ENCODE results near the gene MAFF. TPM values are rescaled to one million over a fixed set of nuclear protein-coding genes. Genes with fewer than 3 reads are reported as not detected.

MAFF gene
- total RNA-seq, 1 experiment from 2014 or later: 5.8 TPM

DNA sequence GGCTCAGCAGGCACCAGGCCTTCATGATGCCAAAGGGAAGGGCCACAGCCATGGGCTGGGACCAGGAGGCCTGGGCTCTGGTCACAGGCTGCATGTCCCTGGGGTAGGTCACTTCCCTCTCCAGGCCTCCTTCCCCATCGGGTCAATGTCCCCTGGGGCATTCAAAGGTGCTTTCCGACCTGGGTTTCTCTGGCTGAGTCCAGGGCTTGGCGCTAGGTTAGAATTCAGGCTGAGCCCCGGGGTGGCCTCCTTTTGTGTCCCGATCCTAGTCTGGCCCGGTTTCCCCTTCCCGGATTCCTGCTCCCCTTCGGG is 12.2 kb downstream of the MAFF start:
- TF ChIP-seq, protein P1, sequence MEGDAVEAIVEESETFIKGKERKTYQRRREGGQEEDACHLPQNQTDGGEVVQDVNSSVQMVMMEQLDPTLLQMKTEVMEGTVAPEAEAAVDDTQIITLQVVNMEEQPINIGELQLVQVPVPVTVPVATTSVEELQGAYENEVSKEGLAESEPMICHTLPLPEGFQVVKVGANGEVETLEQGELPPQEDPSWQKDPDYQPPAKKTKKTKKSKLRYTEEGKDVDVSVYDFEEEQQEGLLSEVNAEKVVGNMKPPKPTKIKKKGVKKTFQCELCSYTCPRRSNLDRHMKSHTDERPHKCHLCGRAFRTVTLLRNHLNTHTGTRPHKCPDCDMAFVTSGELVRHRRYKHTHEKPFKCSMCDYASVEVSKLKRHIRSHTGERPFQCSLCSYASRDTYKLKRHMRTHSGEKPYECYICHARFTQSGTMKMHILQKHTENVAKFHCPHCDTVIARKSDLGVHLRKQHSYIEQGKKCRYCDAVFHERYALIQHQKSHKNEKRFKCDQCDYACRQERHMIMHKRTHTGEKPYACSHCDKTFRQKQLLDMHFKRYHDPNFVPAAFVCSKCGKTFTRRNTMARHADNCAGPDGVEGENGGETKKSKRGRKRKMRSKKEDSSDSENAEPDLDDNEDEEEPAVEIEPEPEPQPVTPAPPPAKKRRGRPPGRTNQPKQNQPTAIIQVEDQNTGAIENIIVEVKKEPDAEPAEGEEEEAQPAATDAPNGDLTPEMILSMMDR (conservative IDR thresholded peaks at IDR 0.05): no peak
- H3K14ac ChIP-seq (ENCODE audit: insufficient read depth, low read length): no peak overlapping the region
- H3K18ac ChIP-seq (ENCODE audit: insufficient read length, low read depth, low read length): no peak overlapping the region
- Mint-ChIP-seq H3K27ac (no peak overlapping the region), H3K27me3 (ENCODE audit: low read depth) (peaks cover 22% of the 10 kb centered on the region), H3K4me3 (peak overlapping the region; percentile 52 to 77), H3K4me1 (peaks cover 22 to 38% of the 10 kb centered on the region in 2 experiments), H3K9me3 (peaks cover 0 to 2% of the 10 kb centered on the region in 2 experiments; a peak in 1 of 5 replicates), H3K36me3 (ENCODE audit: insufficient read depth in 1 of 3, low read depth in 3 of 3) (peaks cover 4 to 8% (median 6%) of the 10 kb centered on the region in 3 experiments)
- H3K23ac ChIP-seq (ENCODE audit: insufficient read length, low read depth, low read length): no peak overlapping the region
- no peak overlapping the region for H2AFZ ChIP-seq (ENCODE audit: low read length)
- no peak overlapping the region for H2AK5ac ChIP-seq (ENCODE audit: insufficient read length, low read length)
- no peak overlapping the region for H2BK20ac ChIP-seq (ENCODE audit: low read depth, low read length, poor library complexity, severe bottlenecking)
- no peak overlapping the region for H4K8ac ChIP-seq (replicated peaks; ENCODE audit: insufficient read length, low read depth, low read length)
- no peak overlapping the region for H3T11ph ChIP-seq (ENCODE audit: low read length)
- no peak overlapping the region for H2BK5ac ChIP-seq (ENCODE audit: insufficient read length, low read length)
- H3K27me3 ChIP-seq (ENCODE audit: insufficient read depth, low read length): no peaks in the 10 kb centered on the region; the same call in 1 of the 2 replicates
- no CpG with 5 or more reads among the region's 8 CpGs for WGBS (ENCODE audit: extremely low coverage, insufficient read length, low lambda C conversion rate)
- H3K56ac ChIP-seq (ENCODE audit: insufficient read length, low read depth, low read length): no peak overlapping the region
- H3K4me1 ChIP-seq (ENCODE audit: insufficient read depth, low read length): peaks cover 4% of the 10 kb centered on the region; the same call in 1 of the 2 replicates
- H3K4me2 ChIP-seq (ENCODE audit: insufficient read depth, insufficient read length, low read length): peak overlapping the region; percentile 30
- no peaks in the 10 kb centered on the region for H3K79me1 ChIP-seq (ENCODE audit: insufficient read depth, low read depth, low read length, poor library complexity, severe bottlenecking)
- H3K4ac ChIP-seq (ENCODE audit: low read depth, low read length): no peak overlapping the region
- no peaks in the 10 kb centered on the region for H4K20me1 ChIP-seq (ENCODE audit: control insufficient read depth, insufficient read depth, insufficient read length)
- no peak overlapping the region for H4K5ac ChIP-seq (ENCODE audit: insufficient read length, low read depth, low read length)
- H3K79me2 ChIP-seq (ENCODE audit: insufficient read depth, low read length): no peaks in the 10 kb centered on the region
- H4K91ac ChIP-seq (ENCODE audit: insufficient read length, low read depth, low read length): no peak overlapping the region
- H3K27ac ChIP-seq (ENCODE audit: insufficient read length, low read depth, low read length): no peak overlapping the region
- H3K9ac ChIP-seq (ENCODE audit: extremely low read depth, insufficient read length, low read length): no peak overlapping the region
- DNase-seq: no peak
- H2BK120ac ChIP-seq (ENCODE audit: low read depth, low read length, poor library complexity, severe bottlenecking): no peak overlapping the region
- H2BK12ac ChIP-seq (ENCODE audit: insufficient read length, low read depth, low read length): no peak overlapping the region
- H3K9me3 ChIP-seq (ENCODE audit: control insufficient read depth, low read depth, low read length): no peaks in the 10 kb centered on the region
- H3K23me2 ChIP-seq (ENCODE audit: insufficient read length, low read depth, low read length, poor library complexity, severe bottlenecking): peaks cover 3% of the 10 kb centered on the region
- H2BK15ac ChIP-seq (ENCODE audit: low read depth, low read length): no peak overlapping the region
